ENCODE measurements around the gene SEMA3A.
"Not testable (repeated sequence)": the region's sequence is repeated elsewhere in the genome, so short reads cannot be mapped to it uniquely, and the experiment has no call there.

SEMA3A gene

GRCh38 chr7:84157171-84157570 is 37.4 kb downstream of the SEMA3A start:
- Histone ChIP-seq H3K4me3 (ENCODE audit: low read depth, low read length) (no peak overlapping the region), H3K4me1 (ENCODE audit: control insufficient read depth, insufficient read depth, low read length, unreplicated experiment) (peaks cover 3% of the 10 kb centered on the region), H3K27me3 (ENCODE audit: insufficient read depth, low read length) (no peaks in the 10 kb centered on the region), H3K36me3 (ENCODE audit: insufficient read depth, low read length) (no peaks in the 10 kb centered on the region), H2AFZ (ENCODE audit: low read length, unreplicated experiment) (no peak overlapping the region), H3K79me2 (ENCODE audit: control insufficient read depth, insufficient read depth, low read length, unreplicated experiment) (no peaks in the 10 kb centered on the region), H3K27ac (ENCODE audit: low read depth, low read length) (no peak overlapping the region)

- Histone ChIP-seq H3K27ac (ENCODE audit: low read depth, low read length) (no peak overlapping the region), H3K4me1 (ENCODE audit: control insufficient read depth, insufficient read depth, low read length, unreplicated experiment) (peaks cover 3% of the 10 kb centered on the region), H3K36me3 (ENCODE audit: insufficient read depth, low read length) (no peaks in the 10 kb centered on the region), H3K4me3 (ENCODE audit: low read depth, low read length) (no peak overlapping the region), H2AFZ (ENCODE audit: low read length, unreplicated experiment) (peak overlapping the region; percentile 61), H3K27me3 (ENCODE audit: insufficient read depth, low read length) (no peaks in the 10 kb centered on the region), H3K79me2 (ENCODE audit: control insufficient read depth, insufficient read depth, low read length, unreplicated experiment) (no peaks in the 10 kb centered on the region)
Measured at GRCh38 chr7:84154991-84155781, 39.4 kb downstream of the SEMA3A start.

DNA sequence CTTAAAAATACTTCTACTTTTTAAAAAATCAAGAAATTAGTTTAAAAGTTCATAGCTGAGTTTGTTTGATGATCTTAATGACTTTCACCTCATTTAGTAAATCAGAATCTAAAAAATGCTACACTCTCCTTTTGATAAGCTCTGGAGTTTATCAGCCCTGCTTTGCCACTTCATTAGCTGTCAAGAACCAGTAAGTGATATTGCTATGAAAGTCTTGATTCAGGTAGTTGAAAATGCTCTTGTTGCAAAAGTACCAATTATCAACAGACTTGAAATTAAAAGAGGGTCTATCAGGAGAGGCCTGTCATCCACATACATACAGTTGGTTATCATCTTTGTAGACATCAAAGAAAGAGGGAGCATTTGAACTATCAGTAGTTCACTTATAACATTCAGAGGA is 41.6 kb downstream of the SEMA3A start:
- H3K36me3 ChIP-seq (ENCODE audit: insufficient read depth, low read length), result peaks cover 4% of the 10 kb centered on the region; the same call in 1 of the 2 replicates
- H3K27me3 ChIP-seq (ENCODE audit: insufficient read depth, low read length), result no peaks in the 10 kb centered on the region
- H3K4me1 ChIP-seq (ENCODE audit: control insufficient read depth, insufficient read depth, low read length, unreplicated experiment), result peaks cover 3% of the 10 kb centered on the region
- no peak overlapping the region for H3K27ac ChIP-seq (ENCODE audit: low read depth, low read length)
- H2AFZ ChIP-seq (ENCODE audit: low read length, unreplicated experiment), result no peak overlapping the region
- no peaks in the 10 kb centered on the region for H3K79me2 ChIP-seq (ENCODE audit: control insufficient read depth, insufficient read depth, low read length, unreplicated experiment)
- H3K4me3 ChIP-seq (ENCODE audit: low read depth, low read length), result no peak overlapping the region

GRCh38 chr7:84150370-84150769 is 44.2 kb downstream of the SEMA3A start:
- not testable (repeated sequence) for H2AFZ ChIP-seq (ENCODE audit: low read length, unreplicated experiment); H3K4me1 ChIP-seq (ENCODE audit: control insufficient read depth, insufficient read depth, low read length, unreplicated experiment); H3K79me2 ChIP-seq (ENCODE audit: control insufficient read depth, insufficient read depth, low read length, unreplicated experiment); H3K4me3 ChIP-seq (ENCODE audit: low read depth, low read length); H3K36me3 ChIP-seq (ENCODE audit: insufficient read depth, low read length); H3K27me3 ChIP-seq (ENCODE audit: insufficient read depth, low read length); H3K27ac ChIP-seq (ENCODE audit: low read depth, low read length)

DNA sequence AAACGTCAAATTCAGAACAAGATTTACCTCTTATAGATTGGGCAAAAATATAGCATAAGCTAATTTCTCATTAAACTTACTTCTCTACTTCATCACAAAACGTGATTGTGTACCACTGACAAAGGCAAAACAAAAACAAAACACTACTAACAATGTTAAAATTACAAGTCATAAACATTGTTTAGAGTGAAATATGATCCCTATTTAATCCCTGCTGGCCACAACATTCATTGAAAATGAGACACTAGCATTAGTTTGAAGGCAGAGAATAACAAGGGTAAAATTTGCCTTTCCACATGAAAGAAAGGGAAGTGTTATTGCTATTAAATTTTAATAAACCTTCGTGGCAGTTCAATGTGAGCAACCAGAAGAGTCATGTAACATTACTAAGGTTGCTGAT is 45.0 kb downstream of the SEMA3A start:
- Histone ChIP-seq H3K36me3 (ENCODE audit: insufficient read depth, low read length) (peaks cover 4% of the 10 kb centered on the region; the same call in 1 of the 2 replicates), H3K79me2 (ENCODE audit: control insufficient read depth, insufficient read depth, low read length, unreplicated experiment) (no peaks in the 10 kb centered on the region), H3K27me3 (ENCODE audit: insufficient read depth, low read length) (no peaks in the 10 kb centered on the region), H3K27ac (ENCODE audit: low read depth, low read length) (no peak overlapping the region), H3K4me3 (ENCODE audit: low read depth, low read length) (no peak overlapping the region), H2AFZ (ENCODE audit: low read length, unreplicated experiment) (no peak overlapping the region), H3K4me1 (ENCODE audit: control insufficient read depth, insufficient read depth, low read length, unreplicated experiment) (peaks cover 12% of the 10 kb centered on the region)

- peaks cover 4% of the 10 kb centered on the region; the same call in 1 of the 2 replicates for H3K36me3 ChIP-seq (ENCODE audit: insufficient read depth, low read length)
- peak overlapping the region; percentile 9; the same call in 1 of the 2 replicates for H3K4me3 ChIP-seq (ENCODE audit: low read depth, low read length)
- no peaks in the 10 kb centered on the region for H3K27me3 ChIP-seq (ENCODE audit: insufficient read depth, low read length)
- H3K27ac ChIP-seq (ENCODE audit: low read depth, low read length), result no peak overlapping the region
- H2AFZ ChIP-seq (ENCODE audit: low read length, unreplicated experiment), result peak overlapping the region; percentile 59
- no peaks in the 10 kb centered on the region for H3K79me2 ChIP-seq (ENCODE audit: control insufficient read depth, insufficient read depth, low read length, unreplicated experiment)
- H3K4me1 ChIP-seq (ENCODE audit: control insufficient read depth, insufficient read depth, low read length, unreplicated experiment), result peaks cover 15% of the 10 kb centered on the region
Measured at GRCh38 chr7:84145892-84146291, 48.7 kb downstream of the SEMA3A start.

GRCh38 chr7:84144935-84145334 is 49.7 kb downstream of the SEMA3A start:
- no peaks in the 10 kb centered on the region for H3K27me3 ChIP-seq (ENCODE audit: insufficient read depth, low read length)
- H3K27ac ChIP-seq (ENCODE audit: low read depth, low read length), result no peak overlapping the region
- no peak overlapping the region for H2AFZ ChIP-seq (ENCODE audit: low read length, unreplicated experiment)
- no peak overlapping the region for H3K4me3 ChIP-seq (ENCODE audit: low read depth, low read length)
- H3K79me2 ChIP-seq (ENCODE audit: control insufficient read depth, insufficient read depth, low read length, unreplicated experiment), result no peaks in the 10 kb centered on the region
- H3K4me1 ChIP-seq (ENCODE audit: control insufficient read depth, insufficient read depth, low read length, unreplicated experiment), result peaks cover 24% of the 10 kb centered on the region
- peaks cover 4% of the 10 kb centered on the region; the same call in 1 of the 2 replicates for H3K36me3 ChIP-seq (ENCODE audit: insufficient read depth, low read length)

- peaks cover under 1% of the 10 kb centered on the region; the same call in 1 of the 2 replicates for H3K36me3 ChIP-seq (ENCODE audit: insufficient read depth, low read length)
- H2AFZ ChIP-seq (ENCODE audit: low read length, unreplicated experiment), result peak overlapping the region; percentile 7
- no peak overlapping the region for H3K27ac ChIP-seq (ENCODE audit: low read depth, low read length)
- peaks cover 26% of the 10 kb centered on the region for H3K4me1 ChIP-seq (ENCODE audit: control insufficient read depth, insufficient read depth, low read length, unreplicated experiment)
- H3K27me3 ChIP-seq (ENCODE audit: insufficient read depth, low read length), result no peaks in the 10 kb centered on the region
- no peak overlapping the region for H3K4me3 ChIP-seq (ENCODE audit: low read depth, low read length)
- no peaks in the 10 kb centered on the region for H3K79me2 ChIP-seq (ENCODE audit: control insufficient read depth, insufficient read depth, low read length, unreplicated experiment)
Measured at GRCh38 chr7:84144480-84144879, 50.1 kb downstream of the SEMA3A start.

DNA sequence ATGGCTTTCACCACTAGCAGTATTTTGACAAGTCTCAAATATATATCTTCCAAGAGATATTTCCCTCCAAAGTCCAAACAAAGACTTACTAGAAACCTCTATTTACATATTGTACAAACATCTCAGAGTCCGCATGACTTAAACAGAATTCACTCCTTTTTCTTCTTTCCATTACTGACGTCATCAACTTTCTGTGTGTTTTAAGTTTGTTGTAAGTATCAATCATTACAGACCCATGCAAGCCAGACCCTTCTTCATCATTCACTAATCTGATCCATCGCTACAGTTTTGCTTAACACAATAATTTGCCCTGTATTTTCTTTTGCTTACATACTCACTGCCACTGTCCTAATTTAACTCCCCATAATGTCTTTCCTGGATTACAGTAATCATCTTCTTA is 51.9 kb downstream of the SEMA3A start:
- no peak overlapping the region for H2AFZ ChIP-seq (ENCODE audit: low read length, unreplicated experiment)
- H3K4me1 ChIP-seq (ENCODE audit: control insufficient read depth, insufficient read depth, low read length, unreplicated experiment), result peaks cover 26% of the 10 kb centered on the region
- H3K4me3 ChIP-seq (ENCODE audit: low read depth, low read length), result no peak overlapping the region
- H3K27ac ChIP-seq (ENCODE audit: low read depth, low read length), result no peak overlapping the region
- H3K36me3 ChIP-seq (ENCODE audit: insufficient read depth, low read length), result no peaks in the 10 kb centered on the region
- no peaks in the 10 kb centered on the region for H3K79me2 ChIP-seq (ENCODE audit: control insufficient read depth, insufficient read depth, low read length, unreplicated experiment)
- no peaks in the 10 kb centered on the region for H3K27me3 ChIP-seq (ENCODE audit: insufficient read depth, low read length)

DNA sequence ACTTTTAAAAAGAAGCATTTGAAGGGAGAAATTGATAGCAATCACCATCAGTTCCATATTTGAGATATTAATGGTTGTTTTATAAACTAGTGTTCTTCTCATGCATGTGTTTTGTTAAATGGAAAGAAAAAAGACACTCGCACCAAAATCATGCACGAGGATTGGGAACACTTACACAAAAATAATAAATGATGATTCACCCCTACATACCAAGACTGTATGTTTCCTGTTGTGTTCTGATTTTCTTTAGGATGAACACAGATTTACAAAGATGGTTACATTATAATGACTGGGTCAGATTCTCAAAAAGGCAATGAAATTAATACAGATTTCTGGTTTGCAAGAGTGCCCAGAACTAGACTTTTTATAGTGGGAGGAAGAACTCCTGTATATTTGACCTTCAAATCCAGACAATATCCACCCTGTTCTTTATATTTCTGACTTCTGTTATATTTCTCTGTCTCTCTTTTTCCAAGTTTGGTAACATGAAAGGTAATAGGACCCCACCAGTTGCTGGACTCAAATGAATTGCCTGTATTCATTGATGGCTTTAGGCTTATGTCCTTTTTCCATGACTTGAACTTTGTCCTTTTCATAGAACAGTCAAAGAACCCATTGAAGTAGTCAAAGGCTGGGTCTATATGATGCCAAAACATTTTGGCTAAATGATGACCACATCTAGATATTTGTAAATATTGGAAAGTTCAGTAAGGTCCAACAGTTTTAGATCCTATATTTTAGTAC is 54.4 kb downstream of the SEMA3A start:
- Histone ChIP-seq H3K4me3 (ENCODE audit: low read depth, low read length) (peak overlapping the region; percentile 44; the same call in 1 of the 2 replicates), H3K4me1 (ENCODE audit: control insufficient read depth, insufficient read depth, low read length, unreplicated experiment) (peaks cover 20% of the 10 kb centered on the region), H2AFZ (ENCODE audit: low read length, unreplicated experiment) (peak overlapping the region; percentile 61), H3K36me3 (ENCODE audit: insufficient read depth, low read length) (no peaks in the 10 kb centered on the region), H3K79me2 (ENCODE audit: control insufficient read depth, insufficient read depth, low read length, unreplicated experiment) (no peaks in the 10 kb centered on the region), H3K27ac (ENCODE audit: low read depth, low read length) (peak overlapping the region; percentile 23; the same call in 1 of the 2 replicates), H3K27me3 (ENCODE audit: insufficient read depth, low read length) (no peaks in the 10 kb centered on the region)
